Thoracic aorta (tissue), 2 donors: ENCODE measurements around the gene KIAA1217. TPM values are rescaled to one million over a fixed set of nuclear protein-coding genes. Genes with fewer than 3 reads are reported as not detected.

Experiments used
- ATAC-seq: fragments of 150-250 bp; one replicate; pipeline ENCODE4 v1.8.0; 2017; ENCODE audit warnings: low read depth; ENCODE audit not compliant: insufficient number of reproducible peaks, low FRiP score
- DNase-seq: peaks from one replicate; pipeline ENCODE4 v3.0.0-alpha.2; 2020; ENCODE audit warnings: low spot score
- H3K27ac ChIP-seq, 2 donors: fragments of 200-600 bp; sonication (generic); 1 replicate in 1 of 2; 2 replicates in 1 of 2; pipeline ENCODE4 v1.5.1; 2016; ENCODE audit warnings: mild to moderate bottlenecking in 2 of 2, moderate library complexity in 2 of 2
- H3K27me3 ChIP-seq: fragments of 200-600 bp; sonication (generic); replicated peaks from 2 replicates; pipeline ENCODE4 v1.6.0; 2016; ENCODE audit warnings: mild to moderate bottlenecking; ENCODE audit not compliant: insufficient read depth
- H3K36me3 ChIP-seq: fragments of 200-600 bp; sonication (generic); one replicate; pipeline ENCODE4 v1.5.1; 2016
- H3K4me1 ChIP-seq, 2 donors: fragments of 200-600 bp; sonication (generic); 1 replicate in 1 of 2; 2 replicates in 1 of 2; pipeline versions ENCODE4 v1.5.1 to v1.6.0; 2016; ENCODE audit warnings: low read depth in 2 of 2, mild to moderate bottlenecking in 1 of 2; ENCODE audit not compliant: control insufficient read depth in 1 of 2
- H3K4me3 ChIP-seq: fragments of 200-600 bp; sonication (generic); 2 replicates; pipeline ENCODE4 v1.5.1; 2016; ENCODE audit warnings: mild to moderate bottlenecking
- H3K9me3 ChIP-seq: fragments of 200-600 bp; sonication (generic); 2 replicates; pipeline ENCODE4 v1.5.1; 2016
- total RNA-seq, 2 donors: library from RNA; depleted of rRNA; stranded (reverse); fragments of >200 nt; gene quantifications; one replicate each; pipeline versions ENCODE4 v1.1.0 to v1.2.3, GENCODE V29; 2016
- TF ChIP-seq, protein P1 (sequence below): fragments of 200-600 bp; sonication (generic); IDR thresholded peaks from one replicate; pipeline ENCODE4 v1.5.1; 2019; ENCODE audit warnings: antibody characterized with exemption

Gene KIAA1217
- total RNA-seq, 2 donors from 2014 or later: 15.2 to 15.6 TPM

DNA sequence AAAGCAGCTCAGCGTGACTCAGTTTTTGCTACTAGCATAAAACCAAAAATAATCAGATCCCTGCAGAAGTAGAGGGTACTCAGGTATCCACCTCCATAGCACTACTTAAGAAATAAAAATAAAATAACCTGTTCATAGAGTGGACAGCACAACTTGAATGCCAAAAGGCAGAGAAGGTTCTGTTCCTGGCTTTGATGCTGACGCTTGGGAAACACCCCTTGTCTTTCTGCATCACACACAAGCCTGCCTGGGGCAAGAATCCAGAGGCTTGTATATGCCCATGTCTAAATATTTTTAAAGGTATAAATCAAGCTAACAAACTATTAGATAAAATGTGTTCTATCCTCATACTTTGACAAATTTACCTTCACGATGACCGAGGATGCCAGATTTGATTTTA is 207.3 kb downstream of the KIAA1217 start:
- no peaks in the 10 kb centered on the region for H3K9me3 ChIP-seq
- no peak overlapping the region for H3K4me3 ChIP-seq
- TF ChIP-seq, protein P1, sequence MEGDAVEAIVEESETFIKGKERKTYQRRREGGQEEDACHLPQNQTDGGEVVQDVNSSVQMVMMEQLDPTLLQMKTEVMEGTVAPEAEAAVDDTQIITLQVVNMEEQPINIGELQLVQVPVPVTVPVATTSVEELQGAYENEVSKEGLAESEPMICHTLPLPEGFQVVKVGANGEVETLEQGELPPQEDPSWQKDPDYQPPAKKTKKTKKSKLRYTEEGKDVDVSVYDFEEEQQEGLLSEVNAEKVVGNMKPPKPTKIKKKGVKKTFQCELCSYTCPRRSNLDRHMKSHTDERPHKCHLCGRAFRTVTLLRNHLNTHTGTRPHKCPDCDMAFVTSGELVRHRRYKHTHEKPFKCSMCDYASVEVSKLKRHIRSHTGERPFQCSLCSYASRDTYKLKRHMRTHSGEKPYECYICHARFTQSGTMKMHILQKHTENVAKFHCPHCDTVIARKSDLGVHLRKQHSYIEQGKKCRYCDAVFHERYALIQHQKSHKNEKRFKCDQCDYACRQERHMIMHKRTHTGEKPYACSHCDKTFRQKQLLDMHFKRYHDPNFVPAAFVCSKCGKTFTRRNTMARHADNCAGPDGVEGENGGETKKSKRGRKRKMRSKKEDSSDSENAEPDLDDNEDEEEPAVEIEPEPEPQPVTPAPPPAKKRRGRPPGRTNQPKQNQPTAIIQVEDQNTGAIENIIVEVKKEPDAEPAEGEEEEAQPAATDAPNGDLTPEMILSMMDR: no peak
- H3K36me3 ChIP-seq: no peaks in the 10 kb centered on the region
- no peak for ATAC-seq
- no peaks in the 10 kb centered on the region for H3K27me3 ChIP-seq
- no peak overlapping the region for H3K27ac ChIP-seq
- no peak for DNase-seq
- no peaks in the 10 kb centered on the region for H3K4me1 ChIP-seq

DNA sequence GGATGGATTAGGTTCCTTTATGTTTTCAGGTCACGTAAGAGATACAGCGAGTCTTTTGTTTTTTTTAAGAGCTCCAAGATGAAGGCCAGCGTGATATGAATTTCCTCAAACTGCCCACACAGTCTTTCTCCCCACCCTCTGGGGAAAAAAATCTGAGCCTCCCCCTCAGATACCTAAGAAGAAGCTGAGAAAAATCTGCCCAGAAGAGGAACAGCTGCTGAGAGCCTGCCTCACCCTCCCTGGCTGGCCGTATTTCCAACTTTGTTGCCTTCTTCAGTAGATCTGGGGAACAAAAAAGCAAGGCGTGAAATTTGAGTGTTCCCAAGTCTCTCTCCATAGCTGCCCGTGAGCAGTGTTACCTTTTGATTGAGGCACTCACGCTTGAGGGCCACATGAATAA is 208.1 kb downstream of the KIAA1217 start:
- DNase-seq (no peak), ATAC-seq (no peak)
- Histone ChIP-seq H3K36me3 (no peaks in the 10 kb centered on the region), H3K27ac (no peak overlapping the region), H3K4me3 (no peak overlapping the region), H3K4me1 (no peaks in the 10 kb centered on the region), H3K9me3 (no peaks in the 10 kb centered on the region), H3K27me3 (no peaks in the 10 kb centered on the region)
- TF ChIP-seq, protein P1: no peak

DNA sequence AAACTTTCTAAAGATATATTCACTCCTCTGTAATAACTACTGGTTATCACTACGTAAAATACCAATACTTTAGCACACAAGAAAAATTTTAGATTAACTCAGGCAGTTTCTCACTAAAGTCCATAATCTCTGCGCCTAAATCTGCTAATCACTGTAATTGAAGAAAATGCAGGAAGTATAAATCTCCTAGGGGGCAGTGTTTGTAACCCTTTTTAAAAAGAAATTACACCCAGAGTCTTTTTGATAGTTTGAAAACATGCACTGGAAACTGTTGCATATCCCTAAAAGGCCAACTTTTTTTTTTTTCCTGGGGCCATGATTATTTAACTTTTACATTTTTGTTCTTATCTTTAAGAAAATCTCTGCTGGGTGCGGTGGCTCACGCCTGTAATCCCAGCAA is 209.6 kb downstream of the KIAA1217 start:
- Histone ChIP-seq H3K27ac (no peak overlapping the region), H3K27me3 (no peaks in the 10 kb centered on the region), H3K36me3 (no peaks in the 10 kb centered on the region), H3K9me3 (no peaks in the 10 kb centered on the region), H3K4me1 (no peaks in the 10 kb centered on the region), H3K4me3 (no peak overlapping the region)
- no peak for DNase-seq
- no peak for ATAC-seq
- TF ChIP-seq, protein P1: no peak

DNA sequence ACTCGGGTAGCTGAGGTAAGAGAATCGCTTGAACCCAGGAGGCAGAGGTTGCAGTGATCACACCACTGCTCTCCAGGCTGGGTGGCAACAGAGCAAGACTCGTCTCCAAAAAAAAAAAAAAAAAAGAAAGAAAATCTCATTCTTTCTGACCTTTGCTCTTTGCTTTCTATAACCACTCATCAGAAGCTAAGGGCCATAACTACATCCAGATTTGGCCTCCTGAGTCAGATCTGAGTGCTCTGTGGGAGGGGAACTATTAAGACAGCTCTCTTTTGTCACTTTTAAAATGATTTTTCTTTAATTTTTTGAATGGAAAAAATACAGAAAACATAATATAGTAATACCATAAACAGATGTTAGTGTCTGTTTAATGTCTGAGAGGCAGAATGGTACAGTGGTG is 210.1 kb downstream of the KIAA1217 start:
- Histone ChIP-seq H3K4me3 (no peak overlapping the region), H3K36me3 (no peaks in the 10 kb centered on the region), H3K4me1 (no peaks in the 10 kb centered on the region), H3K27ac (no peak overlapping the region), H3K9me3 (no peaks in the 10 kb centered on the region), H3K27me3 (no peaks in the 10 kb centered on the region)
- DNase-seq: no peak
- TF ChIP-seq, protein P1: no peak
- no peak for ATAC-seq

DNA sequence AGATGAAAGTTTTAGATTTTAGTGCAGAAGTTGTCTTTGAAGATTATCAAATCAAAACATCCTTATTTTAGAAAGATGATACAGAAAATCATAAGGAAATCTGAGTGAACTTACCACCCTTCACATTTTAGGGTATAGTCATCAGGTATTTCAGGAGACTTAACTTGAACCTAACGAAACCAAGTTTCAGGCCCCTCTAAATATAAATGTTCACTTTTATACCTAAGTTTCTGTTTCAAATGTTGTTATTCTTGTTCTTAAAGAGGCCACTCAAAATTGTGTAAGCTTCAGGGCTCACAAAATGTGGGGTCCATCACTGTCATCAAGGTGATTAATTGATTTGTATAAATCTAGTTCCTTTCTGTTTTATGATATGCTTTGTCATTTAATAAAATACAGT is 216.2 kb downstream of the KIAA1217 start:
- Histone ChIP-seq H3K9me3 (no peaks in the 10 kb centered on the region), H3K27me3 (no peaks in the 10 kb centered on the region), H3K4me1 (peaks cover 6 to 14% of the 10 kb centered on the region in 2 donors), H3K4me3 (no peak overlapping the region), H3K27ac (no peak overlapping the region), H3K36me3 (no peaks in the 10 kb centered on the region)
- TF ChIP-seq, protein P1: no peak
- DNase-seq (no peak), ATAC-seq (no peak)
